ENCODE measurements around the gene FLT1.

- no peak for TF ChIP-seq CTCF (IDR thresholded peaks at IDR 0.05; ENCODE audit: insufficient read depth, low read length)
- TF ChIP-seq GABPA (IDR thresholded peaks at IDR 0.05; ENCODE audit: low read depth) = no peak
- no peak for TF ChIP-seq POLR2AphosphoS5 (IDR thresholded peaks at IDR 0.05; ENCODE audit: low read depth)
- TF ChIP-seq REST (IDR thresholded peaks at IDR 0.05; ENCODE audit: insufficient replicate concordance, low read depth) = no peak
- no peak for TF ChIP-seq SPI1 (IDR thresholded peaks at IDR 0.05; ENCODE audit: borderline replicate concordance, low read depth)
Observed at GRCh38 chr13:28533441-28534166, 38.7 kb upstream of the FLT1 start.

Data from HL-60 (cell line).